Right atrium auricular region (tissue), 2 donors: ENCODE measurements around the gene HS3ST6. TPM values are rescaled to one million over a fixed set of nuclear protein-coding genes. Genes with fewer than 3 reads are reported as not detected.
"Not testable (repeated sequence)": the region's sequence is repeated elsewhere in the genome, so short reads cannot be mapped to it uniquely, and the experiment has no call there.

Experiments used
- DNase-seq: peaks from one replicate; pipeline ENCODE4 v3.0.0-alpha.2; 2019; ENCODE audit warnings: low spot score
- H3K27ac ChIP-seq, 2 donors: fragments of 200-600 bp; sonication (generic); 1 replicate in 1 of 2; 2 replicates in 1 of 2; pipeline ENCODE4 v1.5.1; 2016 to 2019
- H3K27me3 ChIP-seq, 2 donors: fragments of 200-600 bp; sonication (generic); one replicate each; pipeline versions ENCODE4 v1.5.1 to v1.6.0; 2017 to 2019
- H3K36me3 ChIP-seq: fragments of 200-600 bp; sonication (generic); one replicate; pipeline ENCODE4 v1.5.1; 2016
- H3K4me1 ChIP-seq, 2 donors: fragments of 200-600 bp; sonication (generic); one replicate each; pipeline versions ENCODE4 v1.5.1 to v1.6.0; 2017 to 2019
- H3K4me3 ChIP-seq, 2 donors: fragments of 200-600 bp; sonication (generic); 1 replicate in 1 of 2; 2 replicates in 1 of 2; pipeline ENCODE4 v1.5.1; 2017 to 2019; ENCODE audit warnings: mild to moderate bottlenecking in 1 of 2, moderate library complexity in 1 of 2
- H3K9me3 ChIP-seq, 2 donors: fragments of 200-600 bp; sonication (generic); one replicate each; pipeline ENCODE4 v1.5.1; 2019
- total RNA-seq, 2 donors: library from RNA; depleted of rRNA; stranded (reverse); fragments of >200 nt; gene quantifications; one replicate each; pipeline ENCODE4 v1.1.0, GENCODE V29; 2016
- TF ChIP-seq, protein P1 (sequence below), 2 donors: fragments of 200-600 bp; sonication (generic); IDR thresholded peaks; one replicate each; pipeline ENCODE4 v1.5.1; 2019; ENCODE audit warnings: antibody characterized with exemption in 2 of 2

HS3ST6 gene
- total RNA-seq, 2 donors from 2014 or later, result not detected

- no peak overlapping the region for H3K4me3 ChIP-seq
- no peaks in the 10 kb centered on the region for H3K9me3 ChIP-seq
- TF ChIP-seq, protein P1, sequence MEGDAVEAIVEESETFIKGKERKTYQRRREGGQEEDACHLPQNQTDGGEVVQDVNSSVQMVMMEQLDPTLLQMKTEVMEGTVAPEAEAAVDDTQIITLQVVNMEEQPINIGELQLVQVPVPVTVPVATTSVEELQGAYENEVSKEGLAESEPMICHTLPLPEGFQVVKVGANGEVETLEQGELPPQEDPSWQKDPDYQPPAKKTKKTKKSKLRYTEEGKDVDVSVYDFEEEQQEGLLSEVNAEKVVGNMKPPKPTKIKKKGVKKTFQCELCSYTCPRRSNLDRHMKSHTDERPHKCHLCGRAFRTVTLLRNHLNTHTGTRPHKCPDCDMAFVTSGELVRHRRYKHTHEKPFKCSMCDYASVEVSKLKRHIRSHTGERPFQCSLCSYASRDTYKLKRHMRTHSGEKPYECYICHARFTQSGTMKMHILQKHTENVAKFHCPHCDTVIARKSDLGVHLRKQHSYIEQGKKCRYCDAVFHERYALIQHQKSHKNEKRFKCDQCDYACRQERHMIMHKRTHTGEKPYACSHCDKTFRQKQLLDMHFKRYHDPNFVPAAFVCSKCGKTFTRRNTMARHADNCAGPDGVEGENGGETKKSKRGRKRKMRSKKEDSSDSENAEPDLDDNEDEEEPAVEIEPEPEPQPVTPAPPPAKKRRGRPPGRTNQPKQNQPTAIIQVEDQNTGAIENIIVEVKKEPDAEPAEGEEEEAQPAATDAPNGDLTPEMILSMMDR (IDR thresholded peaks at IDR 0.05), result no peak
- H3K27ac ChIP-seq, result no peak overlapping the region
- no peaks in the 10 kb centered on the region for H3K27me3 ChIP-seq
- H3K4me1 ChIP-seq, result no peaks in the 10 kb centered on the region
- no peaks in the 10 kb centered on the region for H3K36me3 ChIP-seq
- no peak for DNase-seq
Observed at GRCh38 chr16:1884155-1884760, 34.0 kb downstream of the HS3ST6 start.

DNA sequence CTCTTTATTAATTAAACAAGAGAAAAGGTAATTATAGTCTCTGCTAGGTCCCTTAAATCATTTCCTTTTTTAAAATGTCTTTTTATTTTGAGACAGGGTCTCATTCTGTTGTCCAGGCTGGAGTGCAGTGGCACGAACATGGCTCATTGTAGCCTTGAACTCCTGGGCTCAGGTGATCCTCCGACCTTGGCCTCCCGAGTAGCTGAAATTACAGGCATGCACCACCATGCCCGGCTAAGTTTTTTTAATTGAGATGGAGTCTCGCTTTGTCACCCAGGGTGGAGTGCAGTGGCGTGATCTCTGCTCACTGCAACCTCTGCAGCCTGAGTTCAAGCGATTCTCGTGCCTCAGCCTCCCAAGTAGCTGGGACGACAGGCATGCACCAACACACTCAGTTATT lies 37.0 kb downstream of the HS3ST6 start:
- not testable (repeated sequence) for H3K4me3 ChIP-seq, H3K9me3 ChIP-seq, DNase-seq, H3K4me1 ChIP-seq, H3K27me3 ChIP-seq, H3K36me3 ChIP-seq, H3K27ac ChIP-seq

- Histone ChIP-seq H3K4me1 (no peaks in the 10 kb centered on the region), H3K27ac (no peak overlapping the region), H3K36me3 (no peaks in the 10 kb centered on the region), H3K4me3 (no peak overlapping the region), H3K27me3 (no peaks in the 10 kb centered on the region), H3K9me3 (no peaks in the 10 kb centered on the region)
- TF ChIP-seq, protein P1 (IDR thresholded peaks at IDR 0.05), result no peak
- DNase-seq, result no peak
Observed at GRCh38 chr16:1879477-1879876, 38.7 kb downstream of the HS3ST6 start.

DNA sequence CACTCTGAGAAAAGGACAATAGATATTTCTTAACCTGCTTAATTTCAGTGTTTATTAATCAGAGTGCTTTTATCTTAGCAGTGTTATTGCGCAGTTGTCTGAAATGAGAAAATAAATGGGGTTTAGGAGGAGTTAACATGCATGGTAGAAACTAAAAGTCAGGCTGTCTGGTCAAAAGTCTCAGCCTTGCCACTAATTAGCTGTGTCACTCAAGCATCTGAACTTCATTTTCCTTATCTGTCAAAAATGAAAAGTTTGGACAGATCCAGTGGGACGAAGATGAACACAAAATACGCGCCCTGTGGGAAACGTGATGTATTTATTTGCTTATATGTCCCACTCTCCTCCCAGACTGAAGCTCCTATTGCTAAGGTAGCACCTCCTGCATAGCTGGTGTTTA lies 40.0 kb downstream of the HS3ST6 start:
- TF ChIP-seq, protein P1 (IDR thresholded peaks at IDR 0.05), result no peak
- no peak overlapping the region for H3K27ac ChIP-seq
- no peaks in the 10 kb centered on the region for H3K36me3 ChIP-seq
- H3K9me3 ChIP-seq, result no peaks in the 10 kb centered on the region
- H3K4me3 ChIP-seq, result no peak overlapping the region
- DNase-seq, result no peak
- H3K27me3 ChIP-seq, result peaks cover 0 to 3% of the 10 kb centered on the region in 2 donors
- no peaks in the 10 kb centered on the region for H3K4me1 ChIP-seq

DNA sequence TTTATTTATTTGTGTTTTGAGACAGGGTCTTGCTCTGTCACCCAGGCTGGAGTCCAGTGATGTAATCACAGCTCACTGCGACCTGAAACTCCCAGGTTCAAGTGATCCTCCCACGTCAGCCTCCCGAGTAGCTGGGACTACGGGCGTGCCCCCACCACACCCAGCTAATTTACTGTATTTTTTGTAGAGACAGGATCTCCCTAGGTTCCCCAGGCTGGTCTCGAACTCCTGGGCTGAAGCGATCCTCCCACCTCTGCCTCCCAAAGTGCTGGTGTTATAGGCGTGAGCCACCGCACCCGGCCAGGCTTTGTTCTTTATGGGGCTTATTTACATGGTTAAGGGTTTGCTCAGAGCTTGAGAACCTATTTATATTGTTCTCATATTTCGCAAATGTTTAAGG lies 40.4 kb downstream of the HS3ST6 start:
- Histone ChIP-seq H3K4me1 (no peaks in the 10 kb centered on the region), H3K27ac (no peak overlapping the region), H3K36me3 (no peaks in the 10 kb centered on the region), H3K27me3 (peaks cover 0 to 3% of the 10 kb centered on the region in 2 donors), H3K4me3 (no peak overlapping the region), H3K9me3 (no peaks in the 10 kb centered on the region)
- TF ChIP-seq, protein P1 (IDR thresholded peaks at IDR 0.05), result no peak
- DNase-seq, result no peak

DNA sequence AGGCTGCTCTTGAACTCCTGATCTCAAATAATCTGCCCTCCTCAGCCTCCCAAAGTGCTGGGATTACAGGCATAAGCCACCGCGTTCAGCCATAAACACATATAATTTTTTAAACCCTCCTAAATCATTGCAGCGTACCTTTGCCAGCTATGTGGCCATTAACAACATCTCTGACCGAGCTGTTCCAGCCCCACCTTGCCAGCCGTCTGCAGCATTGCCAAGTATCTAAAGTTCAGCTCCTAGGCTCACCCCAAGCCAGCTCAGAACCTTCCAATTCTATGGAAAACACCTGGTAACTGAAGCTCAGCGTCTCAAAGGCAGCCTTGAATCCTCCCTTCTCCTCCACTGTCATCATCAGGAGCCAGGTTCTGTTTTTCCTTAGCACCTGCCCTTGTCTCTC lies 41.1 kb downstream of the HS3ST6 start:
- TF ChIP-seq, protein P1 (IDR thresholded peaks at IDR 0.05), result no peak
- DNase-seq, result no peak
- H3K36me3 ChIP-seq, result no peaks in the 10 kb centered on the region
- no peaks in the 10 kb centered on the region for H3K9me3 ChIP-seq
- H3K27me3 ChIP-seq, result peaks cover 0 to 3% of the 10 kb centered on the region in 2 donors
- H3K4me1 ChIP-seq, result peaks cover 0 to 3% of the 10 kb centered on the region in 2 donors
- H3K27ac ChIP-seq, result no peak overlapping the region
- no peak overlapping the region for H3K4me3 ChIP-seq
